Right lobe of liver (tissue), 6 donors: ENCODE data around the gene CYP46A1. TPM values are rescaled to one million over a fixed set of nuclear protein-coding genes. Genes with fewer than 3 reads are reported as not detected.

Experiments
- ATAC-seq, 4 donors: fragments of 200-7000 bp; cut with Tn5 transposase; one replicate each; pipeline ENCODE4 v1.9.1; 2020; ENCODE audit warnings: mild to moderate bottlenecking in 4 of 4, moderate library complexity in 4 of 4
- DNase-seq, 3 donors: peaks; one replicate each; pipeline ENCODE4 v3.0.0-alpha.2; 2020
- H3K27ac ChIP-seq, 3 donors: fragments of 200-600 bp; one replicate each; pipeline ENCODE4 v1.8.0; 2022
- H3K27me3 ChIP-seq, 2 donors: fragments of 200-600 bp; one replicate each; pipeline ENCODE4 v1.8.0; 2022
- H3K36me3 ChIP-seq, 4 donors: fragments of 200-600 bp; sonication (generic) in 1 of 4; one replicate each; pipeline versions ENCODE4 v1.5.1 to v1.8.0; 2017 to 2022; ENCODE audit warnings: control low read depth in 1 of 4
- H3K4me1 ChIP-seq, 4 donors: fragments of 200-600 bp; sonication (generic) in 1 of 4; one replicate each; pipeline versions ENCODE4 v1.5.1 to v1.8.0; 2017 to 2022; ENCODE audit warnings: control low read depth in 1 of 4
- H3K4me3 ChIP-seq, 3 donors: fragments of 200-600 bp; one replicate each; pipeline ENCODE4 v1.8.0; 2022
- H3K9me3 ChIP-seq, 4 donors: fragments of 200-600 bp; sonication (generic) in 1 of 4; one replicate each; pipeline versions ENCODE4 v1.5.1 to v1.8.0; 2017 to 2022; ENCODE audit warnings: control low read depth in 1 of 4
- POLR2A ChIP-seq: fragments of 450-650 bp; IDR thresholded peaks from one replicate; pipeline ENCODE4 v1.6.1; 2017; ENCODE audit warnings: antibody characterized with exemption, mild to moderate bottlenecking
- WGBS: methylation state at CpG from one replicate; pipeline ENCODE4 v1.1.6; 2018; ENCODE audit warnings: low coverage, low lambda C conversion rate; ENCODE audit not compliant: insufficient coverage; ENCODE audit errors: missing lambda C conversion rate; 5-methylcytosine and 5-hydroxymethylcytosine counted together
- intact Hi-C, 2 donors: fragments of 100-400 bp; cut with DNase I; formaldehyde crosslinking; loops; one replicate each; pipeline versions ENCODE4 v1.11.2 to v1.14.1; 2022
- total RNA-seq, 6 experiments: library from RNA; depleted of rRNA in 2 of 6; stranded (reverse); fragments of >200 nt in 2 of 6; fragmentation: NEBNext Ultra II Directional in 3 of 6; extraction: Animal tissue kit (Norgen Biotek cat#: 25700) in 3 of 6; gene quantifications; one replicate each; pipeline versions ENCODE4 v1.1.0 to v1.2.4, GENCODE V29; 2016 to 2023
- TF ChIP-seq, protein P1 (sequence below), 4 donors: fragments of 200-600 bp in 3 of 4; fragments of 450-650 bp in 1 of 4; IDR thresholded peaks; one replicate each; pipeline versions ENCODE4 v1.5.1 to v1.8.0; 2016 to 2022; ENCODE audit warnings: antibody characterized with exemption in 4 of 4, mild to moderate bottlenecking in 2 of 4
- donor health status: DM: no; HTN: yes; CAD: no.
- donor health status: DM: no; HTN: no; CAD: no.
- donor health status: DM: no; HTN: no; CAD: no.
- donor health status: DM: no; HTN: yes; CAD: no.
- donor health status: DM: no; HTN: yes; CAD: no.

The CYP46A1 gene
- total RNA-seq, 6 experiments from 2014 or later = 0.06 to 1.6 (median 0.42) TPM; not detected in 1

DNA sequence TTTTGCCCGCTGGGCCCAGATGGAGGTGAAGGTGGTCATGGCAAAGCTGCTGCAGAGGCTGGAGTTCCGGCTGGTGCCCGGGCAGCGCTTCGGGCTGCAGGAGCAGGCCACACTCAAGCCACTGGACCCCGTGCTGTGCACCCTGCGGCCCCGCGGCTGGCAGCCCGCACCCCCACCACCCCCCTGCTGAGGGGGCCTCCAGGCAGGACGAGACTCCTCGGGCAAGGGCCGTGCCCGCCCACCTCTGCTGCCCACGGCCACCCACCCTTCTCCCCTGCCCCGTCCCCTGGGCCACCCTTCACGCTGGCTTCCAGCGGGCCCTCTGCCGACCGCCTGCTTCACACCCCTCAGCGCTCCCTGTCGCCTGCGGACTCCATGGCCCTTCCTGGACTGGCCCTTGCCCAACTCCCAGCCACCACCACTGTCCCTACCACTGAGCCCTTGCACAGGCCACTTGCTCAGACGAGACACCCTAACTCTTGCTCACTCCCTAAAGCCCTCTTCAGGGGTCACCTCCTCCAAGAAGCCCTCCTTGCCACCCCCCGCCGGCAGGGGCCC lies 42.5 kb downstream of the CYP46A1 start:
- Histone ChIP-seq H3K4me3 (no peak overlapping the region), H3K9me3 (no peaks in the 10 kb centered on the region), H3K36me3 (no peaks in the 10 kb centered on the region), H3K27me3 (no peaks in the 10 kb centered on the region), H3K27ac (no peak overlapping the region), H3K4me1 (peaks cover 0 to 6% (median 0%) of the 10 kb centered on the region in 4 donors)
- DNase-seq (peak; percentile 17 to 50 (median 38)), ATAC-seq (no peak)
- WGBS = 89% methylated on average over 5 of the region's 26 CpGs
- intact Hi-C loops = loop anchor here in 1 of 2 donors (5.0 kb wide), 1 partner anchor 156 kb away; no protein-coding TSS in a partner anchor
- TF ChIP-seq, protein P1, sequence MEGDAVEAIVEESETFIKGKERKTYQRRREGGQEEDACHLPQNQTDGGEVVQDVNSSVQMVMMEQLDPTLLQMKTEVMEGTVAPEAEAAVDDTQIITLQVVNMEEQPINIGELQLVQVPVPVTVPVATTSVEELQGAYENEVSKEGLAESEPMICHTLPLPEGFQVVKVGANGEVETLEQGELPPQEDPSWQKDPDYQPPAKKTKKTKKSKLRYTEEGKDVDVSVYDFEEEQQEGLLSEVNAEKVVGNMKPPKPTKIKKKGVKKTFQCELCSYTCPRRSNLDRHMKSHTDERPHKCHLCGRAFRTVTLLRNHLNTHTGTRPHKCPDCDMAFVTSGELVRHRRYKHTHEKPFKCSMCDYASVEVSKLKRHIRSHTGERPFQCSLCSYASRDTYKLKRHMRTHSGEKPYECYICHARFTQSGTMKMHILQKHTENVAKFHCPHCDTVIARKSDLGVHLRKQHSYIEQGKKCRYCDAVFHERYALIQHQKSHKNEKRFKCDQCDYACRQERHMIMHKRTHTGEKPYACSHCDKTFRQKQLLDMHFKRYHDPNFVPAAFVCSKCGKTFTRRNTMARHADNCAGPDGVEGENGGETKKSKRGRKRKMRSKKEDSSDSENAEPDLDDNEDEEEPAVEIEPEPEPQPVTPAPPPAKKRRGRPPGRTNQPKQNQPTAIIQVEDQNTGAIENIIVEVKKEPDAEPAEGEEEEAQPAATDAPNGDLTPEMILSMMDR (IDR thresholded peaks at IDR 0.05) = no peak
- TF ChIP-seq POLR2A = no peak

- no peak overlapping the region for H3K27ac ChIP-seq
- H3K4me1 ChIP-seq = peaks cover 0 to 6% (median 0%) of the 10 kb centered on the region in 4 donors
- no peak overlapping the region for H3K4me3 ChIP-seq
- no peak for ATAC-seq
- intact Hi-C loops = loop anchor here in 1 of 2 donors (5.0 kb wide), 1 partner anchor 155 kb away; no protein-coding TSS in a partner anchor
- no peaks in the 10 kb centered on the region for H3K36me3 ChIP-seq
- H3K27me3 ChIP-seq = no peaks in the 10 kb centered on the region
- peak; percentile 10 to 43 (median 35) for DNase-seq
- no peaks in the 10 kb centered on the region for H3K9me3 ChIP-seq
- 93% methylated on average over 6 of the region's 25 CpGs for WGBS
- TF ChIP-seq POLR2A = no peak
- TF ChIP-seq, protein P1 (IDR thresholded peaks at IDR 0.05) = no peak
Observed at GRCh38 chr14:99727096-99727870, 43.2 kb downstream of the CYP46A1 start.

- 61% methylated on average over 3 of the region's 16 CpGs for WGBS
Observed at GRCh38 chr14:99728231-99728920, 44.3 kb downstream of the CYP46A1 start.

DNA sequence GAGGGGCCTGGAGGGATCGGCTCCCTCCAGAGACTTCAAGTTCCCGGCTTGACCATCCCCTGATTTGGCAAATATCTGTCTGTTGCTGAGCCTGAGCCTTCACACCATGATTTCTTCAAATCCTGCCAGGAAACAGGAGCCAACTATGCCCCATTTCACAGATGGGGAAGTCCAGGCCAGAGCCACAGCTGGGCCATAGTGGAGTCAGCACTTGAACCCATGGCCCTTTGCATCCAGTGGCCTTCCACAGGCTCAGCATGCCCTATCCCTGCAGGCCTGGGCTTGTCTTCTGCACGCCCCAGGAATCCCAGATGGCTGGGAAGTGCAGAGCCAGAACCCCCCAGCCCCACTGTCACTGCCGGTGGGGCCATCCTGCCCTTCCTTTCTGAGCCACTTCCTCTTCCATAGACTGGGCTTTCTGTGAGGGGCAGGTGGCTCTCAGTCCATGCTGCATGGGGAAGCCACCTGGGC lies 44.9 kb downstream of the CYP46A1 start:
- Histone ChIP-seq H3K27me3 (no peaks in the 10 kb centered on the region), H3K9me3 (no peaks in the 10 kb centered on the region), H3K36me3 (no peaks in the 10 kb centered on the region), H3K4me3 (no peak overlapping the region), H3K27ac (no peak overlapping the region), H3K4me1 (peaks cover 0 to 6% (median 0%) of the 10 kb centered on the region in 4 donors)
- no peak for TF ChIP-seq POLR2A
- TF ChIP-seq, protein P1 (IDR thresholded peaks at IDR 0.05) = no peak
- 82% methylated on average over 3 of the region's 4 CpGs for WGBS
- intact Hi-C loops = loop anchor here in 1 of 2 donors (5.0 kb wide), 1 partner anchor 153 kb away; no protein-coding TSS in a partner anchor
- no peak for ATAC-seq
- DNase-seq = peak; percentile 6 to 39 (median 23)

More at GRCh38 chr14:99728231-99728920, 44.3 kb downstream of the CYP46A1 start:
- no peak overlapping the region for H3K4me3 ChIP-seq
- H3K9me3 ChIP-seq = no peaks in the 10 kb centered on the region
- DNase-seq (peak; percentile 19 to 54 (median 42)), ATAC-seq (no peak)
- intact Hi-C loops = loop anchor here in 1 of 2 donors (5.0 kb wide), 1 partner anchor 154 kb away; no protein-coding TSS in a partner anchor
- no peaks in the 10 kb centered on the region for H3K27me3 ChIP-seq
- TF ChIP-seq, protein P1 (IDR thresholded peaks at IDR 0.05) = no peak
- no peak for TF ChIP-seq POLR2A
- no peak overlapping the region for H3K27ac ChIP-seq
- H3K4me1 ChIP-seq = peaks cover 0 to 6% (median 0%) of the 10 kb centered on the region in 4 donors
- H3K36me3 ChIP-seq = no peaks in the 10 kb centered on the region
